SH-SY5Y (cell line): ENCODE data around the gene ASCL5.

Source experiments
- GATA2 ChIP-seq: IDR thresholded peaks from 2 replicates; pipeline ENCODE4 v1.6.1; 2011; ENCODE audit warnings: mild to moderate bottlenecking, low read depth, low read length
- GATA3 ChIP-seq: IDR thresholded peaks from 2 replicates; pipeline ENCODE4 v1.6.1; 2011; ENCODE audit warnings: low read depth, mild to moderate bottlenecking, low read length, moderate library complexity

GRCh38 chr1:201098992-201099677 lies 27.8 kb downstream of the ASCL5 start:
- TF ChIP-seq GATA2 (no peak), GATA3 (no peak)
